GM19328 (cell line): ENCODE measurements around the gene SKI.
A peak's percentile ranks its signal among the peaks of the same experiment; 100 is the strongest.

Experiments
- ATAC-seq: cut with Tn5 transposase; IDR thresholded peaks from one replicate; pipeline ENCODE4 v1.9.1; 2021; ENCODE audit warnings: mild to moderate bottlenecking, moderate library complexity; ENCODE audit not compliant: unreplicated experiment

The SKI gene

GRCh38 chr1:2228157-2228594 lies at the start of gene SKI:
SKI (plus strand) TSS chr1:2228319; CDS start chr1:2228767, 448 bp downstream.
- no peak for ATAC-seq

DNA sequence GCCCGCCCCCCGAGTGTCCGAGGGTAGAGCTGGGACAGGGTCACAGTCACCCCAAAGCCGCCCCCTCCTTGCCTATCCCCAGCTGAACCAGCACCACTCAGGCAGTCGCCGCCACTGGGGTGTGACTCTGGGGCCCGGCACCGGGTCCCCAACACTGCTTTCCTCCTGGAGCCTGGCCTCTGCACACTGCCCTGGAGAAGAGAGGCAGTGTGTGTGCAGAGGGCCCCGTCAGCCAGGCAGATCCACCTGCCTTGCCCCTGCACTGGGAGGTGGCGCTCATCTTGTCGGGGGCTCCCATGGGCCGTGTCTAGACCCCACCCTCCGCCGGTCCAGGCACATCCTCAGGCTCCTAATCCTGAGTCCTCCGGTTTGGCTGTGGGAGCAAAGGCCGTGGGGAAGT lies 49.2 kb upstream of the SKI start:
- ATAC-seq = no peak

DNA sequence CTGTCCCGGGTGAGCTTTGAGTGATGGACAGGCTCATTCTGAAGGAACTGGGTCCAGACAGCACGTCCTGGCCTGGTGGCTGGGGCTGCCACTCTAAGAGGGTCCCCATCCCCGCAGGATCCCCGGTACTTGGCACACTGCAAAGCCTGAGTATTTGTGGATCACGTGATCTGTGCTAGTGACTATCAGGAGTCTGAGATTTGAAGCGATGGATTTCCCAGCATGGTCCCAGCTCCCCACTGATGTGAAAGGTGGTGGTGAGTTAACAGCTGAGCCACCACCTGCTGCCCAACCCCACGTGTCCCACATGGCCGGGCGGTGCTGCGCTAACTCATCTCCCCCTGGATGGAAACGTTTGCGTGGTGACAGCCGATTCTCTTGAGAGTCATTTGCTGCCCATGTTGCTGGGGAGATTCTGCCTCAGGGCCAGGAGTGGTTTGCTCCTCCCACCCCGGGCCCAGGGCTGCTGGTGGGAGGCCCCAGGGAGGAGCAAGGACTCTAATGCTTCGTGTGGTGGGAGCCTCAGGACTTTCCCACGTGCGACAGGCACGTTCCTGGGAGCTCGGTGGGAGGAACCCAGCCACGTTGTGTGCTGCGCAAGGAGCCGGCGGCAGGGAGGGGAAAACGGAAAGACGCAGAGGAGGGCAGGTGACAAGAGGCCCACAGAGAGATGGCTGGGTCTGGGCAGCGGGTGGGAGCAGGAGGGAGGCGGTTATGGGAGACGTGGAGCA lies 48.7 kb upstream of the SKI start:
- ATAC-seq = no peak

DNA sequence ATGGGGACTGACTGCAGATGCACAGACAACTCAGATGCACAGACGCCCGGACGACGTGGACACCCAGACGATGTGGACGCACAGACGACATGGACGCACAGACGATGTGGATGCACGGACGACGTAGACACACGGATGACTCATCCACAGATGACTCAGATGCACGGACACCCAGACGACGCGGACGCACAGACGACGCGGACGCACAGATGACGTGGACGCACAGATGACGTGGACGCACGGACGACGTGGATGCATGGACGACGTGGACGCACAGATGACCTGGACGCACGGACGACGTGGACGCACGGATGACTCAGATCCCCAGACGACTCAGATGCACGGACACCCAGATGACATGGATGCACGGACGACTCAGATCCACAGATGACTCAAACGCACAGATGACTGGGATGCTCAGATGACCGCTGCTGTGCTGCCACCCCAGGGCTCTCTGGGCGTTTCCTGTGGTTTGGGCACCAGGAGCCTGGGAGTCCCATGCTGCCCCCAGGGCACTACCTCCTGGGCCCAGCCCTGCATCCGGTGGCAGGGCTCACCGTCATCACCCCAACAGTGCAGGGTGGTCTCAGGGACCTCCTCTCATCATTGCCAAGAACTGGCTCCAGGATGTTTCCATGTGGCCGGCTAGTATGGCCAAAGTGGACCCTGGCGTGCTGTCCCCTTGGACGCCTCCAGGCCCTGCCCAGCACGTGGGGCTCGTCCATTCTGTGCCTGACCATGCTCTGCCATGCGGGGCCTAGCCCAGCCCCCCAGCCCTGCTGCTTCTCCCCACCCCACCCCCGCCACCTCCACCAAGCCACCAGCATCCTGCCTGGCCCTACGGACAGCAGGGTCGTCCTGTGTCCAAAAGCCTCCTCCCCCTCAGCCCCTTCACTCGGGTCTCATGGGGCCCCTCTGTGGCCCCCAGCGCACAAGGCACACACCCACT lies 47.5 kb upstream of the SKI start:
- no peak for ATAC-seq

DNA sequence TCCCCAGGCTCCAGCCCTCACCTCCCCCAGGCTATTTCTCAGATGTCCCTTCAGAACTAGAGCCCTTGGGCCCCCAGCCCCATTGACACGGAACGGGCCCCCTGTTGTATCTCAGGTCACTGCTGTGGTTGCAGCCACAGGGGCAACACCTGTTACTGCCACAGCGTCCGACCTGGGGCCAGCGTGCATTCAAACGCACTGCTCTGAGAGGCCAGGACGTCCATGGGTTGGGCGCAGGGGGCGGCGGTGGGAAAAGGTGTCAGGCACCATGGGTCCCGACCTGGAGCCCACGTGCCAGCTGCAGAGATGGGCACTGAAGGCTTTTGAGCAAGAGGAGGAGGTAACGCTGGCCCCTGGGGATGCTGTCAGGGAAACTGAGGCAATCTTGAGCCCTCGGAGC lies 46.8 kb upstream of the SKI start:
- ATAC-seq = no peak

- ATAC-seq = no peak
Measured at GRCh38 chr1:2181752-2182151, 46.4 kb upstream of the SKI start.

- ATAC-seq = no peak
Measured at GRCh38 chr1:2182376-2182775, 45.7 kb upstream of the SKI start.

GRCh38 chr1:2183937-2184334 lies 44.2 kb upstream of the SKI start:
- no peak for ATAC-seq

DNA sequence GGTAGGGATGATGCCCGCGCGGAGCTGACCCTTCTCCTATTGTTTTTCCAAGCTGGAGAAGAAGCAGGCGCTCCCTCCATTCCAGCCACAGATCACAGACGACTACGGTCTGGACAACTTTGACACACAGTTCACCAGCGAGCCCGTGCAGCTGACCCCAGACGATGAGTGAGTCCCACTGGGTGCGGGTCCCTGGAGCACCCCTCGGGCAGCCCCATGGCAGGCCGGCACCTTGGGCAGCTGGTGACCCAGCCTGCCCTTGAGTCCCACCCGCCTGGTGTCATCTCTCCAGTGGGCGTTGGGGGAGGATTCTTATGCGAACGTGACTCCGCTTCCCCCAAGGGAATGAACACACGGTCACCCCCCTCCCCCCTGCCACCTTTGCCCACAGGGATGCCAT lies 43.6 kb upstream of the SKI start:
- ATAC-seq = no peak

- no peak for ATAC-seq
Measured at GRCh38 chr1:2184934-2185333, 43.2 kb upstream of the SKI start.

DNA sequence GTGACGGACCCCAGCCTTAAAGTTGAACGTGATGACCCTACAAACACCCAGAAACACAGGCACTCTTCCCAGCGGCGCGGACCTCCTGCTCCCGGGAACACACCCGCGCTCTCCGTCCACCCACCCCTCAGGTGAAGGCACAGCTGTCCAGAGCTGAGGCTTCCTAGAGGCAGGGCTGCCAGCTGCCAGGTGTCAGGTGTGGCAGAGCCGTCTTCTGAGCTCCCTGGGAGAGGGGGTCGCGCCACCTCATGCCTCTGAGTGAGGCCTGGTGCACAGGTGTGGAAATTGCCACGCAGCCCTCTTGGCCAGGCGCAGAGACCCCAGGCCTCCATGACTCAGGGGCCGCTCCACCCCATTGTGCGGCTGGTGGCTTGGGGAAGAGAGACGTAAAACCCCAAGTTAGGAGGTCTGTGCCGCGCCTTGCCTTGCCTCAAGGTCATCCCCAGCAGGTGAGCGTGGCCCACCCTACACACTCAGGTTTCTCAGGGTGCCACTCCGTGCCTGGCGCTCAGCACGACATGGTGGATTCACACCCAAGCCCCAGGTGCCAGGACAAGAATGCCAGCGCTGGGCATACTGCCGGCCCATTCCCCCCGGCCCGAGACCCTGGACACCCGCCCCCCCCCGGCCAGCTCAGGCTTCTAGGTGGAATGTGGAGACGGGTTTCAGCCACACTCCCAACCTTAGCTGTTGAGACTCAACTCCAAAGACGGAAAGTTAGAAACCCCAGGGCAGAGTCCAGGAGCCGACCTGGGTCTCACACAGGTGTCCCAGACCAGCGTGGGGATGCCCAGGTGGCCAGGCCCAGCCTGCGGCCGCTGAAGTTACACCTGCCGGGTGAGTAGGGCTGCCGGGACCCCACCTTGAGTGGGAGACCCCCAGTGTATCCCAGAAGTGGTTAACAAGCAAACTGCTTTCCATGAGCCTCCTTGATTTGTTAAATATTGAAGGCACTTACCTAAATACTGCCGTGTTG lies 42.0 kb upstream of the SKI start:
- no peak for ATAC-seq

DNA sequence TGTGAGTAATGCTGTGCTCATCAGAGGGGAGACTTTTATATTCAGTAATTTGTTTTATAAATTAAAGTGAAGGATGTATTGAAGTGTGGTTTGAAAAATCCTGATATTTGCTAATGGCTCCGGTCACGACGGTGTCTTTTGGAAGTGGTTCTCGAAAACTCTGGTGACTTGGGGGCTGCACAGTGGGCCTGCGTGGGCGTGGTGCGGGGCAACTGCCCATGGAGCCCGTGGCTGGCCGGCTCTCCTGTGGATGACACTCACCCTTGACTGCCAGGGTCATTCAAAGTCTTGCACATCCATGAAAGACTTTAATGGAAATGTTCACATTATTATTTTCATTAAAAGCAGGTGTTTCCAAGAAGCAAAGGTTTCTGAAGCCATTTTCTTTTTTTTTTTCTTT lies 41.2 kb upstream of the SKI start:
- no peak for ATAC-seq

- ATAC-seq = no peak
Measured at GRCh38 chr1:2187619-2188018, 40.5 kb upstream of the SKI start.

DNA sequence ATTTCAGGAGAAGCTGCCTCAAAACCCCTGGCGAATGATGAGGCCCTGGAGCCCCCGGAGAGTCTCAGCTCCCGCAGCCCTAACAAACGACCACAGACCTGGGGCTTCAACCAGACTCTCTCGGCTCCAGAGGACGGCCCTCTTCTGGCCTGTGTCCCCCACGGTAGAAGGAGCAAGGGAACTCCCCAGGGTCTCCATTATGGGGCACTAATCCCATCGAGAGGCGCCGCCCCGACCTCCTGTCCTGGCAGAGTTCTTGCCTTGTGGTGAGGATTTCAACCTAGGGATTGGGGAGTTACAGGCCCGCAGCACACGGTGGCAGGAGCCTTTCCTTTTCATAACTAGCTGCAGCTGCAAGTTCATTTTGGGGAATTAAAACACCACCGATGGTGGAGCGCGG lies 39.8 kb upstream of the SKI start:
- ATAC-seq = no peak

DNA sequence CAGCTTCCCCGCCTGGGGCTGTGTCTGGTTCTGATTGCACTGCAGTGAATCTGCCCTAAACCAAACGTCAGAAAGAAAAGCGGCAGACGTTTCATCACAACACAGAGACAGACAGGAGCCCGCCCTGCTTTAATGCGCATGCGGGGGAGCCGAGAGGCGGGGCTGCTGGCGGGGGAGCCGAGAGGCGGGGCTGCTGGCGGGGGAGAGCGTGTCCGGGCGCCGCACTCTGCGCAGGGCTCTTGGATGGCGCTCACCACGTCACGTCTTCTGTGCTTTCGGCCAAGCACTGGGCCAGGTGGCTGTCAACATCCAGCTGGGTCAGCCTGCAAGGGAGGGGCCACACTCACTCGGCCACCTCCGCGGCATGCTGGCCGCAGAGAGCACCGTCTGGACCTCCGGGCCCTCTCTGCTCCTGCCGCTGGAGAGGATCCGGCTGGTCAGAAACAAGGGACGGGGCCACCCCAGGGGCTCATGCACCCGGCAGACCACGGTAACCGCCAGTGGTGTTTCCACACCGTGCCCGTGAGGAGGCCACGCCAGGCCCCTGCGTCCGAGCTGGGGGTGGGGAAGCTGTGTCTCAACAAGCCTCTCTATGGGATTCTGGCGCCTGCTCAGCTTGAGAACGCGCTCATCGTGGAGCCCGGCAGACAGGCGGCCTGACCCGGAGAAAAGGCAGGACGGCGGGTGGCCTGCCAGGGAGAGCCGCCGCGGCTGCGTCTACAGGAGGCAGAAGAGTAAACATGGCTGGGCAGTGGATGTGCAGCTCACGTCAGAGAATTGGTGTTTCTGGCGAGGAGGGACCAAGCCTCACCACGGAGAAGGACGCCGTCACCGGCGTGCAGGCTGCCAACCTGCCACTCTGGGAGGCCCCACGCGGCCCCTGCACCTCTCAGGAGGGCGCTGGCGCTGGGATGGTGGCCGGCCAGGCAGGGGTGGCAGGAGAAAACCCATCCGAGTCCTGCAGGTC lies 38.4 kb upstream of the SKI start:
- ATAC-seq = peak; percentile 51

- ATAC-seq = no peak
Measured at GRCh38 chr1:2190491-2190976, 37.6 kb upstream of the SKI start.

DNA sequence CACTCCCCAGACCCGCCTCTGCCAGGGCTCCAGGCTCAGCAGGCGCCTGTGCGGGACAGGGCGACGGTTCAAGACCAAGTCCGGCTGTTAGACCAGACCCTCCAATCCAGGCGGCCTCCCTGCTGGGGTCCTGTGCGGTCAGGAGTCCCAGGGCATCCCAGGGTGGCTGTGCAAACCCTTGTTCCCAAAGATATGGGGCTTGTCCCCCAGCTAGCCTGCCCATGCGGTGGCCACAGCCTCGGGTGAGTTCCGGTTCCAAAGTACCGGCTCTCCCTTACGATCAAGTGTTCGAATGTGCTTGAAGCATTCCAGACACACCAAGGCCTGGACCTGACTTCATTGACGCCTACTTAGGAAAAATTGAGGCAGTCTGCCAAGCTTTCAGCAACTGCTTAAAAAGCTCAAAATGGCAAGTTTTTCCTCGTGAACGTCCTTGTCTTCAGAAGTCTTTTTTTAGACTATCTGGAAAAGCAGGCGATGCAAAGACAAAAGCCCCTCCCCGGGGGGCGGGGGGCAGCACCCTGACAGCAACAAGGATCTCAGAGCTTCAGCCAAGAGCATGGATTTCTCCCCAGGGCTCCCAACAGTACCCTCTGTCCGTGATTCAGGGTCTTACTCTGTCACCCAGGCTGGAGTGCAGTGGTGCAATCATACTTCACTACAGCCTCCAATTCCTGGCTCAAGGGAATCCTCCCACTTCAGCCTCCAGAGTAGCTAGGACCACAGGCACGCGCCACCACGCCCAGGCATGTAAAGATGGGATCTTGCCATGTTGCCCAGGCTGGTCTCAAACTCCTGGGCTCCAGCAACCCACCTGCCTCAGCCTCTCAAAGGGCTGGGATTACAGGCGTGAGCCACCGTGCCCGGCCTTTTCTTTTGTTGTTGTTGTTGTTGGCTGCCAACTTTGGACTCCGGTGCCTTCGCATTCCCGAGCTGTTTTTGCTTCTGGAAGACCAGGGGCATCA lies 35.8 kb upstream of the SKI start:
- ATAC-seq = no peak

DNA sequence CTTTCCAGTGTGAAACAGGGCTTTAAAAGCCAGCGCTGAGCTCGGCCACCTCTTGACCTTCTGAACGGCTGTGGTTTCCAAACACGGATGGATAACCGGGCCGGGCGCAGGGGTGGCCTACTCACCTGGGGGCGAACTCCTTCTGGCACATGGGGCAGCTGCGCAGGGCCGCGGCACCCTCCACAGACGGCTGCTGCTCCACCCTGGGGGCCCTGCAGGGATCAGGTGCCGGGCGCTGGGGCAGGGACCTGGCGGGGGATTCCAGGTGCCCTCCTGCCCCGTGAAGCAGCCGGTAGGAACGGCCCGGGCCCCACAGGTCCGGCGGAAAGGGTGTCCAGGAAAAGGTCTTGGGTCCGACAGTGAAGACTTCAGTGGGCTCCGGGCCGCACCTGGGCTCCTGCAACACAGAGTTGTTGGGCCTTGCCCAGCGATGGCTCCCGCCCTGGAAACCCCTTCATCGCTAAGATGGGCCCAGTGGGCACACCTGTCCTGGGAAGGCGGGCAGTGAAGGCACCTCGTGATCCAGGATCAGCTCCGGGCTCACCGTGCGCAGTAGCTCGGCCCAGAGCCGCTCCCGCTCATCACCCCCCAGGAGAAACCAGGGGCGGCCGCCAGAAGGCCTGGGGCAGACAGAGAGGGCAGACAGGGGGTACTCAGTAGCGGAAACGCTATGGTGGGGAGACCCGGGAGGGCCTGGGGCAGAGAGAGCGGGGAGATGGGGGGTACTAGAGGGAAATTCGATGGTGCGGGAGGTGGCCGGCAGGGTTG lies 34.4 kb upstream of the SKI start:
- no peak for ATAC-seq
